Measurements from ENCODE around the gene VIPR2. TPM values are rescaled to one million over a fixed set of nuclear protein-coding genes. Genes with fewer than 3 reads are reported as not detected.
"Not testable (repeated sequence)": the region's sequence is repeated elsewhere in the genome, so short reads cannot be mapped to it uniquely, and the experiment has no call there.

VIPR2 gene
- total and polyA plus RNA-seq, 11 donors: 3.3 to 27.0 (median 18.5) TPM

GRCh38 chr7:159177284-159177953 is 32.8 kb upstream of the VIPR2 start:
- Histone ChIP-seq H3K4me3 (no peak overlapping the region), H3K9me3 (peaks cover 0 to 26% (median 0%) of the 10 kb centered on the region in 12 donors), H3K27ac (no peak overlapping the region), H3K36me3 (no peaks in the 10 kb centered on the region), H3K27me3 (no peaks in the 10 kb centered on the region), H3K4me1 (no peaks in the 10 kb centered on the region)
- TF ChIP-seq CTCF (IDR thresholded peaks at IDR 0.05): no peak
- no peak for TF ChIP-seq POLR2A (IDR thresholded peaks at IDR 0.05)
- DNase-seq: no peak
- 77 to 84% (median 80%) methylated on average over 3 of the region's 3 CpGs for WGBS, 4 donors
- intact Hi-C loops (cut with DNase I): no loop called here
- ATAC-seq: no peak

DNA sequence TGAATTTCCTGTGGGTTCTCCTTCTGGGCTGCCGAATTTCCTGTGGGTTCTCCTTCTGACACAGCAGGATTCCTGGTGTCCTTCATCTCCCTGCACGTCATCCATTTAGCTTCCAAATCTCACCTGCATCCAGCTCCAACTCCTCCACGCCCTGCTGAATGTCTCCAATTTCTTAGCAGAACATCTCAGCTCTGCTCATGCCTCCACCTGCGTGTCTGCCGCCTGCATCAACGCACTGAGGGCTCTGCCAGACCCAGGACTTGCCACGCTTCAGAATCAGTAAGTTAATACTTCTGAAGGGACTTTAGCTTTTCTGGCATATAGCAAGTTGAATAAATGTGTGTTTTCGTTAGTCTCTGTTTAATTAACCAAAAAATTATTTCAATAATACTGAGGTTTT is 31.1 kb upstream of the VIPR2 start:
- H3K4me3 ChIP-seq: no peak overlapping the region
- H3K9me3 ChIP-seq: peaks cover 0 to 15% (median 0%) of the 10 kb centered on the region in 12 donors
- DNase-seq: no peak
- H3K27ac ChIP-seq: no peak overlapping the region
- no peak for TF ChIP-seq CTCF (IDR thresholded peaks at IDR 0.05)
- no peak for TF ChIP-seq POLR2A (IDR thresholded peaks at IDR 0.05)
- no peaks in the 10 kb centered on the region for H3K27me3 ChIP-seq
- H3K4me1 ChIP-seq: no peaks in the 10 kb centered on the region
- WGBS, 4 donors: 82 to 86% (median 84%) methylated on average over 8 of the region's 8 CpGs
- ATAC-seq: no peak
- no peaks in the 10 kb centered on the region for H3K36me3 ChIP-seq
- intact Hi-C loops (cut with DNase I): no loop called here

GRCh38 chr7:159175100-159175499 is 30.4 kb upstream of the VIPR2 start:
- ATAC-seq; intact Hi-C loops (cut with DNase I); H3K9me3 ChIP-seq; H3K27ac ChIP-seq; H3K4me3 ChIP-seq; H3K27me3 ChIP-seq; H3K36me3 ChIP-seq; DNase-seq; H3K4me1 ChIP-seq: not testable (repeated sequence)
- 64 to 76% (median 73%) methylated on average over 4 to 6 of the region's 6 CpGs for WGBS, 4 donors

- peaks cover 0 to 9% (median 0%) of the 10 kb centered on the region in 12 donors for H3K9me3 ChIP-seq
- 76 to 88% (median 81%) methylated on average over 9 of the region's 9 CpGs for WGBS, 4 donors
- DNase-seq (no peak), ATAC-seq (no peak)
- no peak overlapping the region for H3K27ac ChIP-seq
- TF ChIP-seq CTCF (IDR thresholded peaks at IDR 0.05) (no peak), POLR2A (IDR thresholded peaks at IDR 0.05) (no peak)
- intact Hi-C loops (cut with DNase I): no loop called here
- H3K36me3 ChIP-seq: no peaks in the 10 kb centered on the region
- no peak overlapping the region for H3K4me3 ChIP-seq
- no peaks in the 10 kb centered on the region for H3K4me1 ChIP-seq
- H3K27me3 ChIP-seq: no peaks in the 10 kb centered on the region
Measured at GRCh38 chr7:159172400-159172799, 27.7 kb upstream of the VIPR2 start.

GRCh38 chr7:159169391-159169790 is 24.7 kb upstream of the VIPR2 start:
- Histone ChIP-seq H3K36me3 (no peaks in the 10 kb centered on the region), H3K4me3 (no peak overlapping the region), H3K27me3 (no peaks in the 10 kb centered on the region), H3K4me1 (no peaks in the 10 kb centered on the region), H3K27ac (no peak overlapping the region), H3K9me3 (peaks cover 0 to 11% (median 0%) of the 10 kb centered on the region in 12 donors)
- intact Hi-C loops (cut with DNase I): no loop called here
- 81 to 89% (median 86%) methylated on average over 17 of the region's 17 CpGs for WGBS, 4 donors
- no peak for ATAC-seq
- DNase-seq: no peak
- TF ChIP-seq CTCF (IDR thresholded peaks at IDR 0.05) (no peak), POLR2A (IDR thresholded peaks at IDR 0.05) (no peak)
